K562 (cell line): ENCODE data around the gene SULT1A2. TPM values are rescaled to one million over a fixed set of nuclear protein-coding genes. Genes with fewer than 3 reads are reported as not detected.

ENCODE experiments used
- ATAC-seq: fragments of 200-7000 bp; cut with Tn5 transposase; 3 replicates; pipeline ENCODE4 v1.9.1; 2020; ENCODE audit warnings: moderate library complexity
- BruUV-seq: library from RNA; stranded (reverse); fragments of 400-500 nt; replicated peaks from 2 replicates; lab custom pipeline; 2021; lab: Mats Ljungman, UMichigan
- CTCF ChIA-PET: fragments of 300-600 bp; formaldehyde crosslinking; extraction: SDS; loops from one replicate; lab custom pipeline; 2021; ENCODE audit warnings: low intra/inter-chr PET ratio; lab: Yijun Ruan, JAX
- POLR2A ChIA-PET: fragments of 300-600, 350-650 bp; sonication (Branson Sonifier 250); formaldehyde crosslinking; extraction: SDS; loops from one replicate; lab custom pipeline; 2021; ENCODE audit warnings: antibody characterized with exemption, inconsistent platforms; lab: Yijun Ruan, JAX
- DNase-seq, 4 experiments: peaks; one replicate each; pipeline versions ENCODE4 v3.0.0 to v3.0.0-alpha.2; 2011 to 2018; ENCODE audit warnings: low spot score in 3 of 4, mixed read lengths in 3 of 4; ENCODE audit errors: extremely low read depth in 1 of 4
- FAIRE-seq: peaks from 2 replicates; lab custom pipeline; 2011; peaks lifted over from hg19 to GRCh38; lab: Jason Lieb, UNC
- H2AFZ ChIP-seq: 2 replicates; pipeline ENCODE4 v1.6.0; 2011; ENCODE audit warnings: low read depth, low read length, control low read depth, inconsistent platforms
- H3K27ac ChIP-seq: fragments of 200-600 bp; 3 replicates; pipeline ENCODE4 v1.8.0; 2011; ENCODE audit warnings: low read depth, mild to moderate bottlenecking, control low read depth, inconsistent platforms, low read length, moderate library complexity, mixed read lengths; ENCODE audit errors: extremely low read depth
- H3K27me3 ChIP-seq, 2 experiments: fragments of 300-600 bp in 1 of 2; 2 replicates in 1 of 2; 3 replicates in 1 of 2; pipeline versions ENCODE4 v1.6.0 to v1.8.0; 2011; ENCODE audit warnings: inconsistent platforms in 2 of 2, low read length in 2 of 2, mild to moderate bottlenecking in 1 of 2, mixed read lengths in 1 of 2, moderate library complexity in 1 of 2; ENCODE audit not compliant: control insufficient read depth in 2 of 2, insufficient read depth in 2 of 2
- H3K36me3 ChIP-seq: fragments of 300-600 bp; 3 replicates; pipeline ENCODE4 v1.8.0; 2011; ENCODE audit warnings: mild to moderate bottlenecking, low read length, inconsistent platforms; ENCODE audit not compliant: control insufficient read depth, insufficient read depth
- H3K4me1 ChIP-seq, 2 experiments: fragments of 200-600 bp in 1 of 2; replicated peaks in 1 of 2; 2 replicates in 1 of 2; 3 replicates in 1 of 2; pipeline versions ENCODE4 v1.5.1 to v1.8.0; 2011; ENCODE audit warnings: inconsistent platforms in 2 of 2, low read length in 2 of 2, mild to moderate bottlenecking in 1 of 2, mixed read lengths in 1 of 2, moderate library complexity in 1 of 2; ENCODE audit not compliant: control insufficient read depth in 2 of 2, insufficient read depth in 2 of 2
- H3K4me2 ChIP-seq: 2 replicates; pipeline ENCODE4 v1.6.1; 2011; ENCODE audit warnings: low read length, control low read depth, inconsistent platforms, mixed read lengths; ENCODE audit not compliant: insufficient read depth
- H3K4me3 ChIP-seq: fragments of 200-600 bp; sonication (generic), shearing (Covaris generic); 2 replicates; pipeline ENCODE4 v1.5.1; 2016; ENCODE audit warnings: control low read depth, inconsistent platforms
- H3K79me2 ChIP-seq: fragments of 200-600 bp; 3 replicates; pipeline ENCODE4 v1.8.0; 2011; ENCODE audit warnings: low read length, inconsistent platforms; ENCODE audit not compliant: control insufficient read depth, insufficient read depth
- H3K9ac ChIP-seq, 2 experiments: 2 replicates each; pipeline versions ENCODE4 v1.6.0 to v1.6.1; 2011; ENCODE audit warnings: low read depth in 2 of 2, low read length in 2 of 2, control low read depth in 1 of 2, inconsistent platforms in 1 of 2, mild to moderate bottlenecking in 1 of 2, mixed read lengths in 1 of 2; ENCODE audit not compliant: insufficient read depth in 1 of 2
- H3K9me1 ChIP-seq: one replicate; pipeline ENCODE4 v1.6.0; 2011; ENCODE audit warnings: inconsistent platforms, mild to moderate bottlenecking, low read length, moderate library complexity; ENCODE audit not compliant: control insufficient read depth, insufficient read depth
- H3K9me3 ChIP-seq: replicated peaks from 2 replicates; pipeline ENCODE4 v1.5.1; 2011; ENCODE audit warnings: low read depth, low read length, inconsistent platforms; ENCODE audit not compliant: control insufficient read depth, insufficient read depth
- H4K20me1 ChIP-seq: replicated peaks from 2 replicates; pipeline ENCODE4 v1.6.1; 2011; ENCODE audit warnings: low read length, inconsistent platforms, mixed read lengths; ENCODE audit not compliant: control insufficient read depth, insufficient read depth
- C11orf30 ChIP-seq: fragments of 450-650 bp; IDR thresholded peaks from 2 replicates; pipeline ENCODE4 v1.6.1; 2016; ENCODE audit warnings: low read depth, mild to moderate bottlenecking
- GMEB1 ChIP-seq: fragments of 250-450 bp; sonication (Bioruptor Pico); IDR thresholded peaks from 2 replicates; pipeline ENCODE4 v1.4.0; 2020; ENCODE audit warnings: mild to moderate bottlenecking
- HMG20A ChIP-seq: fragments of 450-650 bp; formaldehyde crosslinking; conservative IDR thresholded peaks from 2 replicates; pipeline ENCODE4 v1.4.0; 2020; ENCODE audit warnings: mild to moderate bottlenecking, mixed read lengths
- KLF6 ChIP-seq: fragments of 250-450 bp; sonication (Bioruptor Pico); IDR thresholded peaks from 2 replicates; pipeline ENCODE4 v1.4.0; 2020; ENCODE audit warnings: mild to moderate bottlenecking, moderate library complexity, borderline replicate concordance
- MAFG ChIP-seq: fragments of 450-650 bp; conservative IDR thresholded peaks from 2 replicates; pipeline ENCODE4 v1.6.1; 2016; ENCODE audit warnings: missing genetic modification characterization, missing compliant biosample characterization
- MCM2 ChIP-seq: fragments of 450-650 bp; IDR thresholded peaks from 2 replicates; pipeline ENCODE4 v1.6.1; 2017; ENCODE audit warnings: low read depth, mild to moderate bottlenecking
- NFATC3 ChIP-seq: fragments of 450-650 bp; IDR thresholded peaks from 2 replicates; pipeline ENCODE4 v1.6.1; 2017; ENCODE audit warnings: mild to moderate bottlenecking
- NFE2L1 ChIP-seq: fragments of 450-650 bp; IDR thresholded peaks from 2 replicates; pipeline ENCODE4 v1.6.1; 2016; ENCODE audit warnings: missing genetic modification characterization, low read depth, mild to moderate bottlenecking, missing compliant biosample characterization, moderate library complexity, borderline replicate concordance
- PREB ChIP-seq: sonication (generic); formaldehyde crosslinking; IDR thresholded peaks from 2 replicates; pipeline ENCODE4 v1.8.1; 2023; ENCODE audit warnings: mild to moderate bottlenecking, missing genetic modification reagents
- PRPF4 ChIP-seq: fragments of 200-400 bp; formaldehyde crosslinking; IDR thresholded peaks from one replicate; pipeline ENCODE4 v1.6.1; 2017; ENCODE audit warnings: low read length, low read depth, mild to moderate bottlenecking; ENCODE audit not compliant: insufficient read depth, poor library complexity, severe bottlenecking
- SP1 ChIP-seq: sonication (generic); formaldehyde crosslinking; IDR thresholded peaks from 2 replicates; pipeline ENCODE4 v1.8.1; 2022; ENCODE audit warnings: mild to moderate bottlenecking, missing genetic modification reagents
- ZFX ChIP-seq: sonication (generic); formaldehyde crosslinking; IDR thresholded peaks from 2 replicates; pipeline ENCODE4 v1.8.0; 2022; ENCODE audit warnings: mild to moderate bottlenecking, missing genetic modification reagents, moderate library complexity
- ZNF217 ChIP-seq: sonication (generic); formaldehyde crosslinking; IDR thresholded peaks from 2 replicates; pipeline ENCODE4 v1.8.0; 2022; ENCODE audit warnings: mild to moderate bottlenecking, missing genetic modification reagents
- ZNF311 ChIP-seq: fragments of 250-450 bp; sonication (Bioruptor Pico); IDR thresholded peaks from 2 replicates; pipeline ENCODE4 v1.4.0; 2020; ENCODE audit warnings: mild to moderate bottlenecking, moderate library complexity
- ZNF316 ChIP-seq: fragments of 450-650 bp; IDR thresholded peaks from 2 replicates; pipeline ENCODE4 v1.6.1; 2016
- ZNF398 ChIP-seq: fragments of 250-450 bp; sonication (Bioruptor Pico); IDR thresholded peaks from 2 replicates; pipeline ENCODE4 v1.8.0; 2021; ENCODE audit warnings: moderate library complexity, mild to moderate bottlenecking, inconsistent platforms
- ZNF644 ChIP-seq: fragments of 200-800 bp; sonication (Bioruptor generic); IDR thresholded peaks from 2 replicates; pipeline ENCODE4 v1.6.1; 2016; ENCODE audit warnings: low read depth, missing genetic modification characterization, missing compliant biosample characterization
- WGBS: fragments of 100-300 bp; shearing (Covaris generic); methylation state at CpG from one replicate; pipeline ENCODE4 v1.1.6; 2016; ENCODE audit warnings: low coverage, mixed read lengths; ENCODE audit not compliant: insufficient coverage; ENCODE audit errors: missing lambda C conversion rate; 5-methylcytosine and 5-hydroxymethylcytosine counted together
- in situ Hi-C: fragments of 300-500 bp; cut with MboI; formaldehyde crosslinking; loops from 4 replicates; pipeline ENCODE4 v1.15.0; 2018; ENCODE audit warnings: inconsistent platforms, mixed read lengths
- intact Hi-C: fragments of 100-400 bp; cut with micrococcal nuclease; formaldehyde crosslinking; loops from 2 replicates; pipeline ENCODE4 v1.14.2; 2022
- polyA plus RNA-seq, 8 experiments: library from polyadenylated mRNA; depleted of rRNA in 4 of 8; stranded (reverse) in 5 of 8; unstranded in 3 of 8; fragments of >200 nt; fragmentation: Nextera tagmentation in 2 of 8; fragmentation: Illumina TruSeq in 1 of 8; extraction: Ambion mirVana in 2 of 8; extraction: Trizol in 1 of 8; gene quantifications; 2 replicates each; pipeline versions ENCODE4 v1.2.1 to v1.2.3, GENCODE V29; 2011 to 2014; ENCODE audit warnings: inconsistent platforms in 1 of 8, missing spikeins in 1 of 8
- total RNA-seq, 7 experiments: library from RNA; depleted of rRNA in 6 of 7; stranded (reverse); fragments of >200 nt in 6 of 7; fragmentation: Illumina TruSeq in 2 of 7; extraction: Trizol in 2 of 7; gene quantifications; 2 replicates each; pipeline versions ENCODE4 v1.2.1 to v1.2.3, GENCODE V29; 2011 to 2021; ENCODE audit warnings: low replicate concordance in 1 of 7

Gene SULT1A2
- total and polyA plus RNA-seq, 9 of the 15 experiments (the other 6 are each of a cell fraction or from before 2014, with no cell fraction given), result 0.73 to 3.2 (median 1.7) TPM

- Histone ChIP-seq H3K9me3 (no peaks in the 10 kb centered on the region), H3K27me3 (no peaks in the 10 kb centered on the region), H3K4me2 (peak overlapping the region; percentile 24), H3K27ac (peak overlapping the region; percentile 8; the same call in 1 of the 3 replicates), H3K4me3 (no peak overlapping the region), H3K9me1 (peaks cover 4% of the 10 kb centered on the region), H3K9ac (peak overlapping the region in 1 of 2 experiments; percentile 89; a peak in 3 of 4 replicates), H3K36me3 (peaks cover 2% of the 10 kb centered on the region; the same call in 1 of the 3 replicates), H4K20me1 (no peaks in the 10 kb centered on the region), H2AFZ (no peak overlapping the region), H3K79me2 (no peaks in the 10 kb centered on the region), H3K4me1 (peaks cover 11 to 22% of the 10 kb centered on the region in 2 experiments)
- in situ Hi-C loops, result no loop called here
- ChIA-PET POLR2A (no interaction called here), CTCF (no interaction called here)
- DNase-seq (peak in 3 of 4 experiments; percentile 25 to 33 (median 32)), FAIRE-seq (no peak), ATAC-seq (no peak)
- 73% methylated on average over 5 of the region's 8 CpGs for WGBS
- BruUV-seq, result no TSS peak
- intact Hi-C loops, result no loop called here
- TF ChIP-seq ZNF644 (tag) (no peak), MCM2 (no peak), ZNF217 (CRISPR knock-in tag) (no peak), KLF6 (CRISPR knock-in tag) (no peak), ZNF398 (CRISPR knock-in tag) (no peak), NFE2L1 (peak; percentile 66), NFATC3 (no peak), MAFG (tag) (peak; percentile 93), ZNF311 (CRISPR knock-in tag) (no peak), PREB (CRISPR knock-in tag) (no peak), GMEB1 (CRISPR knock-in tag) (no peak), PRPF4 (no peak), HMG20A (CRISPR knock-in tag) (no peak), SP1 (CRISPR knock-in tag) (no peak), C11orf30 (peak; percentile 97), ZNF316 (peak; percentile 97), ZFX (peak; percentile 29; the same call in 1 of the 2 replicates)
Measured at GRCh38 chr16:28596115-28596630, 677 bp downstream of the SULT1A2 start.
